ENCODE measurements around the gene DCUN1D3.

The DCUN1D3 gene

DNA sequence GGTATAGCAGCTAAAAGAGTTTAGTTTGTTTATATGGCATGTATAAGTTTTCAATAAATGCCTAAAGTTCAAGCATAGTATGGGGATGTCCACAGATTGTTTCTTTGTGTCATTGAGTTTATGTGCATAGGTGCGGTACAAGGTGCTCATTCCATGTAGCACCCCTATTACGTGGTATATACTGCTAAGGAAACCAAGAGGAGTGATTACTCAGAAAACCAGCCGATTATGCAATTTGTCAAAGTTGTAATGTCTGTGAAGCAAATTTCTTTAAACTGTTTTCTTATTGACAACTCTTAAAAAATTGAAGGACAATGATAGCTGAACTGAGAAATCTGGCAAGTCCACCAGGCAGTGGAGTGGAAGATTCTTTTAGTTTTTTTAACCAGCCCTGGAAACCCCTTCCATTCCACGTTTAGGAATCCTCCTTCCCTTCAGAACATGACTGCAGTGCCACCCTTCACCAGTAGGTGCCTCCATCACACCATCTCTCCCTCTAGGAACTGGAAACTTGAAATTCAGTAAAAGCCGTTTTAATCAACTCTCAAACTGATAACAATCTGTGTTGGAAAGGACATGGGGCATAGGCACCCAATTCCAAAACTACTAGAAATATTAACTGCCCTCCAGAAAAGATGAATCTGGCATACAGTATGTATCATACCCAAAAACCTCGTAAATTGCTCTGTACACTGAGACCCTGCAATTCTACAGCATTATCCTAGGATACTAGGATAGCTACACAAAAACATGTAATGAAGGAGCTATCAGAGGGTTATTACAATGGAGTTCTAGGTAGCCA lies 50.4 kb downstream of the DCUN1D3 start:
- TF ChIP-seq, protein P1, sequence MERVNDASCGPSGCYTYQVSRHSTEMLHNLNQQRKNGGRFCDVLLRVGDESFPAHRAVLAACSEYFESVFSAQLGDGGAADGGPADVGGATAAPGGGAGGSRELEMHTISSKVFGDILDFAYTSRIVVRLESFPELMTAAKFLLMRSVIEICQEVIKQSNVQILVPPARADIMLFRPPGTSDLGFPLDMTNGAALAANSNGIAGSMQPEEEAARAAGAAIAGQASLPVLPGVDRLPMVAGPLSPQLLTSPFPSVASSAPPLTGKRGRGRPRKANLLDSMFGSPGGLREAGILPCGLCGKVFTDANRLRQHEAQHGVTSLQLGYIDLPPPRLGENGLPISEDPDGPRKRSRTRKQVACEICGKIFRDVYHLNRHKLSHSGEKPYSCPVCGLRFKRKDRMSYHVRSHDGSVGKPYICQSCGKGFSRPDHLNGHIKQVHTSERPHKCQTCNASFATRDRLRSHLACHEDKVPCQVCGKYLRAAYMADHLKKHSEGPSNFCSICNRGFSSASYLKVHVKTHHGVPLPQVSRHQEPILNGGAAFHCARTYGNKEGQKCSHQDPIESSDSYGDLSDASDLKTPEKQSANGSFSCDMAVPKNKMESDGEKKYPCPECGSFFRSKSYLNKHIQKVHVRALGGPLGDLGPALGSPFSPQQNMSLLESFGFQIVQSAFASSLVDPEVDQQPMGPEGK (CRISPR knock-in tag; IDR thresholded peaks at IDR 0.05; ENCODE audit: borderline replicate concordance): no peak
- TF ChIP-seq ZNF565 (CRISPR knock-in tag; conservative IDR thresholded peaks at IDR 0.05; ENCODE audit: low read depth): no peak
- TF ChIP-seq OSR1 (CRISPR knock-in tag; IDR thresholded peaks at IDR 0.05): no peak
- no peak for TF ChIP-seq GLIS3 (CRISPR knock-in tag; IDR thresholded peaks at IDR 0.05)
- TF ChIP-seq ZNF8 (CRISPR knock-in tag; IDR thresholded peaks at IDR 0.05): no peak
- no peak for TF ChIP-seq PPARA (CRISPR knock-in tag; IDR thresholded peaks at IDR 0.05; ENCODE audit: borderline replicate concordance)
- TF ChIP-seq ZFP3 (CRISPR knock-in tag; IDR thresholded peaks at IDR 0.05): no peak
- TF ChIP-seq ZNF70 (CRISPR knock-in tag; IDR thresholded peaks at IDR 0.05): no peak
- TF ChIP-seq ISL1 (CRISPR knock-in tag; IDR thresholded peaks at IDR 0.05): no peak
- TF ChIP-seq CSDC2 (CRISPR knock-in tag; IDR thresholded peaks at IDR 0.05): no peak
- no peak for TF ChIP-seq ESRRG (CRISPR knock-in tag; IDR thresholded peaks at IDR 0.05)
- TF ChIP-seq, protein P2, sequence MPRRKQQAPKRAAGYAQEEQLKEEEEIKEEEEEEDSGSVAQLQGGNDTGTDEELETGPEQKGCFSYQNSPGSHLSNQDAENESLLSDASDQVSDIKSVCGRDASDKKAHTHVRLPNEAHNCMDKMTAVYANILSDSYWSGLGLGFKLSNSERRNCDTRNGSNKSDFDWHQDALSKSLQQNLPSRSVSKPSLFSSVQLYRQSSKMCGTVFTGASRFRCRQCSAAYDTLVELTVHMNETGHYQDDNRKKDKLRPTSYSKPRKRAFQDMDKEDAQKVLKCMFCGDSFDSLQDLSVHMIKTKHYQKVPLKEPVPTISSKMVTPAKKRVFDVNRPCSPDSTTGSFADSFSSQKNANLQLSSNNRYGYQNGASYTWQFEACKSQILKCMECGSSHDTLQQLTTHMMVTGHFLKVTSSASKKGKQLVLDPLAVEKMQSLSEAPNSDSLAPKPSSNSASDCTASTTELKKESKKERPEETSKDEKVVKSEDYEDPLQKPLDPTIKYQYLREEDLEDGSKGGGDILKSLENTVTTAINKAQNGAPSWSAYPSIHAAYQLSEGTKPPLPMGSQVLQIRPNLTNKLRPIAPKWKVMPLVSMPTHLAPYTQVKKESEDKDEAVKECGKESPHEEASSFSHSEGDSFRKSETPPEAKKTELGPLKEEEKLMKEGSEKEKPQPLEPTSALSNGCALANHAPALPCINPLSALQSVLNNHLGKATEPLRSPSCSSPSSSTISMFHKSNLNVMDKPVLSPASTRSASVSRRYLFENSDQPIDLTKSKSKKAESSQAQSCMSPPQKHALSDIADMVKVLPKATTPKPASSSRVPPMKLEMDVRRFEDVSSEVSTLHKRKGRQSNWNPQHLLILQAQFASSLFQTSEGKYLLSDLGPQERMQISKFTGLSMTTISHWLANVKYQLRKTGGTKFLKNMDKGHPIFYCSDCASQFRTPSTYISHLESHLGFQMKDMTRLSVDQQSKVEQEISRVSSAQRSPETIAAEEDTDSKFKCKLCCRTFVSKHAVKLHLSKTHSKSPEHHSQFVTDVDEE (CRISPR knock-in tag; IDR thresholded peaks at IDR 0.05): no peak
- peak; percentile 66; the same call in 2 of the 3 replicates for ATAC-seq

DNA sequence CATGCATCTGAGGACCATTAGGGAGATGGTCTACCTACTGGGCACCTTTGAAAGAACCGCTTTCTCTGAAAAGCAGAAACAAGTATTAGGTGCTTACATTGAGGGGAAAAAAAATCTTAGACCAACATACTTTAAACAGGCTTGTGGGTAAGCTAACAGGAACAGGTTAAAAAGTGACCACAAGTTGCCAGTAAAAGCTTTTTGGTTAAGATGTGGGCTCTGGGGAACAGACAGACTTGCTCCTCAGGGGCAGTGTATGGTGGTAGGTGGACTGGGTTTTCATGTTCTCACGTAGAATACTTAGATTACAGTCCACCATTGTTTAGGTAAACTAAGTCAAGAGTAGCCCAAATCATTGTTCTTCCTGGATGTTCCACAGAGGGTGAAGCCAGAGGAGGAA lies 52.6 kb downstream of the DCUN1D3 start:
- ATAC-seq: no peak
- TF ChIP-seq ARNTL (CRISPR knock-in tag; IDR thresholded peaks at IDR 0.05; ENCODE audit: borderline replicate concordance, low read depth) (no peak), ZNF565 (CRISPR knock-in tag; conservative IDR thresholded peaks at IDR 0.05; ENCODE audit: low read depth) (no peak), OSR1 (CRISPR knock-in tag; IDR thresholded peaks at IDR 0.05) (no peak), GLIS3 (CRISPR knock-in tag; IDR thresholded peaks at IDR 0.05) (no peak), ZC3H10 (CRISPR knock-in tag; IDR thresholded peaks at IDR 0.05) (no peak), ESRRG (CRISPR knock-in tag; IDR thresholded peaks at IDR 0.05) (no peak), ISL1 (CRISPR knock-in tag; IDR thresholded peaks at IDR 0.05) (no peak), ZFP30 (CRISPR knock-in tag; IDR thresholded peaks at IDR 0.05) (no peak), TOX (CRISPR knock-in tag; IDR thresholded peaks at IDR 0.05; ENCODE audit: borderline replicate concordance) (no peak), SNAI2 (CRISPR knock-in tag; IDR thresholded peaks at IDR 0.05) (no peak), ZFP3 (CRISPR knock-in tag; IDR thresholded peaks at IDR 0.05) (no peak), ZNF8 (CRISPR knock-in tag; IDR thresholded peaks at IDR 0.05) (no peak), RARB (CRISPR knock-in tag; IDR thresholded peaks at IDR 0.05) (no peak), CSDC2 (CRISPR knock-in tag; IDR thresholded peaks at IDR 0.05) (no peak), ZNF70 (CRISPR knock-in tag; IDR thresholded peaks at IDR 0.05) (no peak), TCF4 (CRISPR knock-in tag; IDR thresholded peaks at IDR 0.05; ENCODE audit: borderline replicate concordance) (no peak), PPARA (CRISPR knock-in tag; IDR thresholded peaks at IDR 0.05; ENCODE audit: borderline replicate concordance) (no peak)
- TF ChIP-seq, protein P1 (CRISPR knock-in tag; IDR thresholded peaks at IDR 0.05; ENCODE audit: borderline replicate concordance): no peak
- TF ChIP-seq, protein P3, sequence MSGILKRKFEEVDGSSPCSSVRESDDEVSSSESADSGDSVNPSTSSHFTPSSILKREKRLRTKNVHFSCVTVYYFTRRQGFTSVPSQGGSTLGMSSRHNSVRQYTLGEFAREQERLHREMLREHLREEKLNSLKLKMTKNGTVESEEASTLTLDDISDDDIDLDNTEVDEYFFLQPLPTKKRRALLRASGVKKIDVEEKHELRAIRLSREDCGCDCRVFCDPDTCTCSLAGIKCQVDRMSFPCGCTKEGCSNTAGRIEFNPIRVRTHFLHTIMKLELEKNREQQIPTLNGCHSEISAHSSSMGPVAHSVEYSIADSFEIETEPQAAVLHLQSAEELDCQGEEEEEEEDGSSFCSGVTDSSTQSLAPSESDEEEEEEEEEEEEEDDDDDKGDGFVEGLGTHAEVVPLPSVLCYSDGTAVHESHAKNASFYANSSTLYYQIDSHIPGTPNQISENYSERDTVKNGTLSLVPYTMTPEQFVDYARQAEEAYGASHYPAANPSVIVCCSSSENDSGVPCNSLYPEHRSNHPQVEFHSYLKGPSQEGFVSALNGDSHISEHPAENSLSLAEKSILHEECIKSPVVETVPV (CRISPR knock-in tag; IDR thresholded peaks at IDR 0.05): no peak
- TF ChIP-seq, protein P4, sequence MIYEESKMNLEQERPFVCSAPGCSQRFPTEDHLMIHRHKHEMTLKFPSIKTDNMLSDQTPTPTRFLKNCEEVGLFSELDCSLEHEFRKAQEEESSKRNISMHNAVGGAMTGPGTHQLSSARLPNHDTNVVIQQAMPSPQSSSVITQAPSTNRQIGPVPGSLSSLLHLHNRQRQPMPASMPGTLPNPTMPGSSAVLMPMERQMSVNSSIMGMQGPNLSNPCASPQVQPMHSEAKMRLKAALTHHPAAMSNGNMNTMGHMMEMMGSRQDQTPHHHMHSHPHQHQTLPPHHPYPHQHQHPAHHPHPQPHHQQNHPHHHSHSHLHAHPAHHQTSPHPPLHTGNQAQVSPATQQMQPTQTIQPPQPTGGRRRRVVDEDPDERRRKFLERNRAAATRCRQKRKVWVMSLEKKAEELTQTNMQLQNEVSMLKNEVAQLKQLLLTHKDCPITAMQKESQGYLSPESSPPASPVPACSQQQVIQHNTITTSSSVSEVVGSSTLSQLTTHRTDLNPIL (CRISPR knock-in tag; IDR thresholded peaks at IDR 0.05; ENCODE audit: low read depth): no peak

All from SK-N-SH treated with all-trans-retinoic acid at 6 μM for 48 hours (cell line).